GM12878 (cell line): ENCODE results near the gene GTSF1L. TPM values are rescaled to one million over a fixed set of nuclear protein-coding genes. Genes with fewer than 3 reads are reported as not detected.

Experiments used
- ATAC-seq: fragments of 200-7000 bp; cut with Tn5 transposase; 3 replicates; pipeline ENCODE4 v1.9.1; 2020; ENCODE audit warnings: mild to moderate bottlenecking, moderate library complexity
- BruUV-seq: library from RNA; stranded (reverse); fragments of 400-500 nt; replicated peaks from 2 replicates; lab custom pipeline; 2021; lab: Mats Ljungman, UMichigan
- CTCF ChIA-PET: fragments of 300-600 bp; sonication (Branson Sonifier 250); formaldehyde crosslinking; extraction: SDS; loops from one replicate; lab custom pipeline; 2021; ENCODE audit warnings: inconsistent platforms; lab: Yijun Ruan, JAX
- POLR2A ChIA-PET: fragments of 350-600 bp; formaldehyde crosslinking; extraction: SDS; loops from one replicate; lab custom pipeline; 2021; ENCODE audit warnings: inconsistent platforms; lab: Charles Lee
- RAD21 ChIA-PET: fragments of 300-600 bp; sonication (Branson Sonifier 250); formaldehyde crosslinking; loops from one replicate; lab custom pipeline; 2023; ENCODE audit warnings: antibody characterized with exemption; ENCODE audit not compliant: unreplicated experiment; lab: Charles Lee
- SMC1A ChIA-PET: fragments of 300-600 bp; sonication (Branson Sonifier 250); formaldehyde crosslinking; loops from one replicate; lab custom pipeline; 2023; ENCODE audit not compliant: unreplicated experiment, uncharacterized antibody; lab: Charles Lee
- DNase-seq: peaks from one replicate; pipeline ENCODE4 v3.0.0-alpha.2; 2011; ENCODE audit warnings: low read depth, low spot score
- FAIRE-seq: peaks from 3 replicates; lab custom pipeline; 2011; peaks lifted over from hg19 to GRCh38; lab: Jason Lieb, UNC
- H2AFZ ChIP-seq: 2 replicates; pipeline ENCODE4 v1.6.0; 2011; ENCODE audit warnings: low read depth, low read length, control low read depth; ENCODE audit not compliant: control insufficient read depth
- H3K27ac ChIP-seq: 2 replicates; pipeline ENCODE4 v1.5.1; 2011; ENCODE audit warnings: control low read depth; ENCODE audit not compliant: control insufficient read depth, insufficient read depth
- H3K27me3 ChIP-seq, 2 experiments: replicated peaks in 1 of 2; 2 replicates each; pipeline versions ENCODE4 v1.6.0 to v1.6.1; 2011; ENCODE audit warnings: low read length in 1 of 2; ENCODE audit not compliant: control insufficient read depth in 2 of 2, insufficient read depth in 2 of 2
- H3K36me3 ChIP-seq, 2 experiments: 2 replicates each; pipeline ENCODE4 v1.5.1; 2011; ENCODE audit warnings: low read length in 1 of 2; ENCODE audit not compliant: control insufficient read depth in 2 of 2, insufficient read depth in 2 of 2
- H3K4me1 ChIP-seq: 2 replicates; pipeline ENCODE4 v1.6.1; 2011; ENCODE audit warnings: mild to moderate bottlenecking, low read length, moderate library complexity, mixed read lengths; ENCODE audit not compliant: control insufficient read depth, insufficient read depth
- H3K4me2 ChIP-seq: 2 replicates; pipeline ENCODE4 v1.6.0; 2011; ENCODE audit warnings: control low read depth; ENCODE audit not compliant: control insufficient read depth, insufficient read depth
- H3K4me3 ChIP-seq: fragments of 200-600 bp; sonication (generic); 2 replicates; pipeline ENCODE4 v1.5.1; 2016
- H3K79me2 ChIP-seq: 2 replicates; pipeline ENCODE4 v1.6.0; 2011; ENCODE audit warnings: low read length; ENCODE audit not compliant: control insufficient read depth, insufficient read depth
- H3K9ac ChIP-seq: 2 replicates; pipeline ENCODE4 v1.8.0; 2011; ENCODE audit warnings: low read length, control low read depth, mixed read lengths; ENCODE audit not compliant: control insufficient read depth, insufficient read depth
- H3K9me3 ChIP-seq: replicated peaks from 3 replicates; pipeline ENCODE4 v1.5.1; 2011; ENCODE audit warnings: mild to moderate bottlenecking, low read length; ENCODE audit not compliant: control insufficient read depth, insufficient read depth
- H4K20me1 ChIP-seq: 2 replicates; pipeline ENCODE4 v1.6.0; 2011; ENCODE audit not compliant: control insufficient read depth, insufficient read depth
- ATF3 ChIP-seq: IDR thresholded peaks from 2 replicates; pipeline ENCODE4 v1.6.1; 2011; ENCODE audit warnings: low read depth, mild to moderate bottlenecking, low read length, moderate library complexity, borderline replicate concordance; ENCODE audit errors: extremely low read depth
- CTCF ChIP-seq, 3 experiments: IDR thresholded peaks in 2 of 3; conservative IDR thresholded peaks in 1 of 3; 2 replicates each; pipeline ENCODE4 v1.5.1; 2011; ENCODE audit warnings: low read depth in 3 of 3, low read length in 3 of 3, mild to moderate bottlenecking in 3 of 3, control low read depth in 2 of 3, moderate library complexity in 2 of 3, inconsistent platforms in 1 of 3, mixed read lengths in 1 of 3; ENCODE audit not compliant: control insufficient read depth in 2 of 3, insufficient read depth in 1 of 3; ENCODE audit errors: extremely low read depth in 1 of 3
- ESRRA ChIP-seq: IDR thresholded peaks from 2 replicates; pipeline ENCODE4 v1.6.1; 2012; ENCODE audit warnings: mild to moderate bottlenecking, low read length, improper control_type of control experiment
- ETV6 ChIP-seq, 2 experiments: fragments of 450-650 bp in 1 of 2; IDR thresholded peaks in 1 of 2; conservative IDR thresholded peaks in 1 of 2; 2 replicates each; pipeline ENCODE4 v1.6.1; 2014; ENCODE audit warnings: antibody characterized with exemption in 1 of 2, borderline replicate concordance in 1 of 2, low read depth in 1 of 2, mild to moderate bottlenecking in 1 of 2, moderate library complexity in 1 of 2
- RELB ChIP-seq: fragments of 450-650 bp; IDR thresholded peaks from 2 replicates; pipeline ENCODE4 v1.6.1; 2017; ENCODE audit warnings: low read depth, mild to moderate bottlenecking, moderate library complexity
- TBL1XR1 ChIP-seq: IDR thresholded peaks from 2 replicates; pipeline ENCODE4 v1.6.1; 2012; ENCODE audit warnings: low read depth, low read length, improper control_type of control experiment
- ZBTB4 ChIP-seq: fragments of 450-650 bp; formaldehyde crosslinking; IDR thresholded peaks from 2 replicates; pipeline ENCODE4 v1.4.0; 2022; ENCODE audit warnings: mild to moderate bottlenecking, moderate library complexity
- WGBS: methylation state at CpG from one replicate; pipeline ENCODE4 v1.1.6; 2016; ENCODE audit warnings: low lambda C conversion rate; ENCODE audit not compliant: insufficient replicate concordance, insufficient coverage; ENCODE audit errors: missing lambda C conversion rate; 5-methylcytosine and 5-hydroxymethylcytosine counted together
- in situ Hi-C: fragments of 300-500 bp; cut with MboI; formaldehyde crosslinking; loops from 9 replicates; pipeline ENCODE4 v1.14.3; 2018; ENCODE audit warnings: mixed read lengths
- intact Hi-C: fragments of 100-400 bp; cut with micrococcal nuclease; formaldehyde crosslinking; loops from one replicate; pipeline ENCODE4 v1.14.2; 2022; ENCODE audit not compliant: unreplicated experiment
- polyA plus RNA-seq, 11 experiments: library from polyadenylated mRNA; depleted of rRNA in 4 of 11; unstranded in 6 of 11; stranded (reverse) in 5 of 11; fragments of >200 nt; fragmentation: Nextera tagmentation in 4 of 11; fragmentation: Illumina TruSeq in 1 of 11; extraction: Ambion mirVana in 4 of 11; extraction: Trizol in 1 of 11; gene quantifications; 1 replicate in 1 of 11; 2 replicates in 10 of 11; pipeline versions ENCODE4 v1.2.1 to v1.2.3, GENCODE V29; 2011 to 2016; ENCODE audit warnings: inconsistent platforms in 2 of 11, missing spikeins in 2 of 11, low read depth in 1 of 11
- total RNA-seq, 4 experiments: library from RNA; depleted of rRNA in 3 of 4; stranded (reverse); fragments of >200 nt in 3 of 4; fragmentation: Illumina TruSeq in 1 of 4; extraction: Trizol in 1 of 4; gene quantifications; 2 replicates each; pipeline versions ENCODE4 v1.2.1 to v1.2.3, GENCODE V29; 2013 to 2021

The GTSF1L gene
- total and polyA plus RNA-seq, 10 of the 15 experiments (the other 5 are each of a cell fraction or from before 2014, with no cell fraction given): 0.56 to 2.4 (median 1.3) TPM

- FAIRE-seq (no peak), ATAC-seq (no peak), DNase-seq (no peak)
- Histone ChIP-seq H4K20me1 (no peaks in the 10 kb centered on the region), H3K9me3 (no peaks in the 10 kb centered on the region), H3K27ac (no peak overlapping the region), H3K79me2 (no peaks in the 10 kb centered on the region), H3K27me3 (no peaks in the 10 kb centered on the region), H3K4me1 (no peaks in the 10 kb centered on the region), H3K36me3 (peaks cover 8 to 14% of the 10 kb centered on the region in 2 experiments; a peak in 3 of 4 replicates), H3K9ac (no peak overlapping the region), H3K4me3 (no peak overlapping the region), H2AFZ (no peak overlapping the region), H3K4me2 (no peak overlapping the region)
- ChIA-PET POLR2A (interaction anchor here (1.6 kb wide), 1 partner anchor 8 kb away, joined by 5 read pairs; no protein-coding TSS in a partner anchor), CTCF (interaction anchor here (0.8 to 3.1 kb wide), 5 partner anchors 8 to 239 kb away, joined by 3 to 27 read pairs (median 4); no protein-coding TSS in a partner anchor), RAD21 (interaction anchor here (0.9 to 1.5 kb wide), 2 partner anchors 99 to 152 kb away, joined by 3 to 4 read pairs; partner anchors contain the start of gene IFT52), SMC1A (interaction anchor here (0.6 to 6.5 kb wide), 4 partner anchors 61 to 311 kb away, joined by 3 to 70 read pairs (median 4); no protein-coding TSS in a partner anchor)
- BruUV-seq: no TSS peak
- TF ChIP-seq CTCF (IDR thresholded peaks at IDR 0.05 in 2 of 3, conservative IDR thresholded peaks at IDR 0.05 in 1 of 3; ENCODE audit: control insufficient read depth in 2 of 3, extremely low read depth in 1 of 3, insufficient read depth in 1 of 3, low read depth in 3 of 3, low read length in 3 of 3): no peak
- TF ChIP-seq ESRRA: no peak
- 99% methylated on average over 4 of the region's 4 CpGs for WGBS
- intact Hi-C loops: no loop called here
- in situ Hi-C loops: loop anchor here (5.0 kb wide), 1 partner anchor 237 kb away; no protein-coding TSS in a partner anchor
Measured at GRCh38 chr20:43689165-43689564, 37.6 kb downstream of the GTSF1L start.

- intact Hi-C loops: no loop called here
- Histone ChIP-seq H3K9me3 (no peaks in the 10 kb centered on the region), H3K4me3 (no peak overlapping the region), H3K27ac (no peak overlapping the region), H4K20me1 (no peaks in the 10 kb centered on the region), H3K4me1 (peaks cover 12% of the 10 kb centered on the region), H2AFZ (no peak overlapping the region), H3K4me2 (no peak overlapping the region), H3K9ac (no peak overlapping the region), H3K36me3 (peaks cover 10 to 13% of the 10 kb centered on the region in 2 experiments; a peak in 3 of 4 replicates), H3K79me2 (peaks cover 2% of the 10 kb centered on the region), H3K27me3 (no peaks in the 10 kb centered on the region)
- DNase-seq (no peak), ATAC-seq (no peak), FAIRE-seq (no peak)
- RAD21 ChIA-PET: no interaction called here
- SMC1A ChIA-PET: interaction anchor here (1.1 kb wide), 1 partner anchor 149 kb away, joined by 3 read pairs; no protein-coding TSS in a partner anchor
- CTCF ChIA-PET: no interaction called here
- POLR2A ChIA-PET: interaction anchor here (0.5 kb wide), 1 partner anchor 19 kb away, joined by 7 read pairs; no protein-coding TSS in a partner anchor
- in situ Hi-C loops: loop anchor here (5.0 kb wide), 1 partner anchor 235 kb away; no protein-coding TSS in a partner anchor
- 94% methylated on average over 13 of the region's 13 CpGs for WGBS
- BruUV-seq: no TSS peak
- TF ChIP-seq ETV6 (conservative IDR thresholded peaks at IDR 0.05 in 1 of 2, IDR thresholded peaks at IDR 0.05 in 1 of 2; ENCODE audit: borderline replicate concordance in 1 of 2, low read depth in 1 of 2) (no peak), TBL1XR1 (no peak), ZBTB4 (CRISPR knock-in tag) (no peak), RELB (no peak), ATF3 (no peak)
Measured at GRCh38 chr20:43686820-43687219, 40.0 kb downstream of the GTSF1L start.
